Activated T-cell treated with anti-CD3 and anti-CD28 coated beads, Interleukin-2, amount 50 U/mL, for 72 hours (primary cell): ENCODE data around the gene PTPN2. TPM values are rescaled to one million over a fixed set of nuclear protein-coding genes. Genes with fewer than 3 reads are reported as not detected.

Experiments
- ATAC-seq, 2 donors: fragments of 150-1000 bp; cut with Tn5 transposase; replicated peaks in 1 of 2; 2 replicates each; pipeline ENCODE4 v1.10.0; 2021; ENCODE audit warnings: moderate library complexity in 2 of 2, mild to moderate bottlenecking in 1 of 2
- DNase-seq, 2 donors: peaks; one replicate each; pipeline ENCODE4 v3.0.0; 2021 to 2022; ENCODE audit warnings: mixed read lengths in 1 of 2
- H3K27ac Mint-ChIP-seq: one replicate; pipeline ENCODE4 v1.8.0; 2022; ENCODE audit warnings: mild to moderate bottlenecking, moderate library complexity, mixed read lengths
- H3K27me3 Mint-ChIP-seq: one replicate; pipeline ENCODE4 v1.8.0; 2022; ENCODE audit warnings: low read depth, mixed read lengths
- H3K36me3 Mint-ChIP-seq, 2 donors: one replicate each; pipeline ENCODE4 v1.8.0; 2022; ENCODE audit warnings: mixed read lengths in 2 of 2, mild to moderate bottlenecking in 1 of 2; ENCODE audit not compliant: insufficient read depth in 2 of 2
- H3K4me1 Mint-ChIP-seq: one replicate; pipeline ENCODE4 v1.8.0; 2022; ENCODE audit warnings: low read depth, mixed read lengths
- H3K4me3 Mint-ChIP-seq, 2 donors: one replicate each; pipeline ENCODE4 v1.8.0; 2022; ENCODE audit warnings: mild to moderate bottlenecking in 2 of 2, mixed read lengths in 2 of 2, moderate library complexity in 2 of 2
- H3K9me3 Mint-ChIP-seq, 2 donors: one replicate each; pipeline ENCODE4 v1.8.0; 2022; ENCODE audit warnings: mixed read lengths in 2 of 2
- total RNA-seq, 2 donors: library from RNA; stranded (reverse); gene quantifications; one replicate each; pipeline ENCODE4 v1.2.3, GENCODE V29; 2022

The PTPN2 gene
- total RNA-seq, 2 donors from 2014 or later, result 84.9 to 86.2 TPM

DNA sequence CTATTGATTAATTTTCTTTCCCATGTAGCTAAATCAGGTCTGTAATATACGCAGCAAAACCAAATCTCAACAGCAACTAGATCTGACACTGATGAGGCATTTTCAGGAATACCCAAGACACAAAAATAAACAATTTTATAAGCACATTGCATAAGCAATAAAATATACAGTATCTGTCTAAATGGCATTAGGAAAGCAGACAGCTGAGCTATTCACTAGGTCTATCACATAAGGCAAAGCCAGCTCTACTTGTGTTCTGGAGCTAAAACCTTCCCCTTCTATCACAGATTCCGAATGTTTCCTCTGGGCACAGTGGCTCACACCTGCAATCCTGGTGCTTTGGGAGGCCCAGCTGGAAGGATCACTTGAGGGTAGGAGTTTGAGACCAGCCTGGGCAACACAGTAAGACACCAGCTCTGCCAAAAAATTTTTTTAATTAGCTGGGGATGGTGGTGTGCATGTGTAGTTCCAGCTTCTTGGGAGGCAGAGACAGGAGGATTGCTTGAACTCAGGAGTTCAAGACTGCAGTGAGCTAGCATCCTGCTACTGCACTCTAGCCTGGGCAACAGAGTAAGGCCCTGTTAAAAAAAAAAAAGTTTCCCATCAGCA, 21.1 kb downstream of the PTPN2 start:
- DNase-seq (no peak), ATAC-seq (no peak)
- Mint-ChIP-seq H3K27me3 (no peaks in the 10 kb centered on the region), H3K27ac (peak overlapping the region; percentile 71), H3K4me3 (peak overlapping the region in 1 of 2 donors; percentile 35), H3K36me3 (peaks cover 0 to 2% of the 10 kb centered on the region in 2 donors), H3K9me3 (no peaks in the 10 kb centered on the region), H3K4me1 (peaks cover 62% of the 10 kb centered on the region)

- Mint-ChIP-seq H3K4me1 (peaks cover 63% of the 10 kb centered on the region), H3K27me3 (no peaks in the 10 kb centered on the region), H3K4me3 (peak overlapping the region in 1 of 2 donors; percentile 35), H3K36me3 (peaks cover under 1 to 2% of the 10 kb centered on the region in 2 donors), H3K9me3 (no peaks in the 10 kb centered on the region), H3K27ac (peak overlapping the region; percentile 71)
- no peak for DNase-seq
- no peak for ATAC-seq
Measured at GRCh38 chr18:12862467-12862866, 21.6 kb downstream of the PTPN2 start.

- H3K27ac Mint-ChIP-seq, result peak overlapping the region; percentile 78
- DNase-seq, result no peak
- peaks cover 2 to 5% of the 10 kb centered on the region in 2 donors for H3K36me3 Mint-ChIP-seq
- peaks cover 72% of the 10 kb centered on the region for H3K4me1 Mint-ChIP-seq
- H3K27me3 Mint-ChIP-seq, result no peaks in the 10 kb centered on the region
- no peak for ATAC-seq
- no peak overlapping the region for H3K4me3 Mint-ChIP-seq
- H3K9me3 Mint-ChIP-seq, result no peaks in the 10 kb centered on the region
Measured at GRCh38 chr18:12861637-12862036, 22.4 kb downstream of the PTPN2 start.

- H3K27ac Mint-ChIP-seq, result no peak overlapping the region
- no peak for DNase-seq
- H3K36me3 Mint-ChIP-seq, result peaks cover 5 to 15% of the 10 kb centered on the region in 2 donors
- no peaks in the 10 kb centered on the region for H3K9me3 Mint-ChIP-seq
- no peaks in the 10 kb centered on the region for H3K27me3 Mint-ChIP-seq
- no peak for ATAC-seq
- H3K4me1 Mint-ChIP-seq, result peaks cover 83% of the 10 kb centered on the region
- no peak overlapping the region for H3K4me3 Mint-ChIP-seq
Measured at GRCh38 chr18:12860530-12860929, 23.5 kb downstream of the PTPN2 start.

- no peaks in the 10 kb centered on the region for H3K27me3 Mint-ChIP-seq
- H3K4me1 Mint-ChIP-seq, result peaks cover 90% of the 10 kb centered on the region
- H3K4me3 Mint-ChIP-seq, result no peak overlapping the region
- DNase-seq (no peak), ATAC-seq (no peak)
- H3K36me3 Mint-ChIP-seq, result peaks cover 13 to 29% of the 10 kb centered on the region in 2 donors
- H3K9me3 Mint-ChIP-seq, result no peaks in the 10 kb centered on the region
- peak overlapping the region; percentile 17 for H3K27ac Mint-ChIP-seq
Measured at GRCh38 chr18:12858991-12859390, 25.0 kb downstream of the PTPN2 start.

- H3K27me3 Mint-ChIP-seq, result no peaks in the 10 kb centered on the region
- H3K4me1 Mint-ChIP-seq, result peaks cover 88% of the 10 kb centered on the region
- H3K27ac Mint-ChIP-seq, result peak overlapping the region; percentile 79
- ATAC-seq (peak; percentile 63 to 64), DNase-seq (no peak)
- H3K9me3 Mint-ChIP-seq, result no peaks in the 10 kb centered on the region
- H3K36me3 Mint-ChIP-seq, result peaks cover 13 to 33% of the 10 kb centered on the region in 2 donors
- H3K4me3 Mint-ChIP-seq, result peak overlapping the region; percentile 64 to 77
Measured at GRCh38 chr18:12857991-12858544, 26.0 kb downstream of the PTPN2 start.

GRCh38 chr18:12857215-12857905, 26.7 kb downstream of the PTPN2 start:
- Mint-ChIP-seq H3K4me3 (peak overlapping the region; percentile 64 to 77), H3K4me1 (peaks cover 86% of the 10 kb centered on the region), H3K27ac (peak overlapping the region; percentile 79), H3K9me3 (no peaks in the 10 kb centered on the region), H3K36me3 (peaks cover 16 to 33% of the 10 kb centered on the region in 2 donors), H3K27me3 (no peaks in the 10 kb centered on the region)
- ATAC-seq, result peak; percentile 75 to 83
- DNase-seq, result peak in 1 of 2 donors; percentile 56

DNA sequence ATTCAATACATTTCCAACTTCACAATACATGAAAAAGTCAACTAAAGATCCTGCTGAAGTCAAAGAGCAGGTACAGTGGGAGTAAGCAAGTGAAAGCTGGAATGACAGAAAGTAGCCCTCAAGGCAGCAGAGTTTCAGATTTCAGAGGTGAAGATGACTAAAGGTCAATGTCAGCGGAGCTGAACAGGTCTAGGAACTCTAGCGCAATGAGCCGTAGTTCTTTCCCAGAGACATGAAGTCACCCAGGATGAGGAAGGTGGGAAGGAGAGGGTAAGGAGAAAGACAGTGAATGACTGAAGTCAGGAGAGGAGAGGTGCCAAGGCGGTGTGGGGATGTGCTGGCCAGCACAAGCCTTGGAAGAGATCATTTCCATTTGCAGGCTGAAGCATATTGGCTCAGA, 28.1 kb downstream of the PTPN2 start:
- Mint-ChIP-seq H3K36me3 (peaks cover 16 to 33% of the 10 kb centered on the region in 2 donors), H3K27me3 (no peaks in the 10 kb centered on the region), H3K27ac (no peak overlapping the region), H3K4me3 (peak overlapping the region in 1 of 2 donors; percentile 52), H3K9me3 (no peaks in the 10 kb centered on the region), H3K4me1 (peaks cover 75% of the 10 kb centered on the region)
- ATAC-seq, result no peak
- no peak for DNase-seq

DNA sequence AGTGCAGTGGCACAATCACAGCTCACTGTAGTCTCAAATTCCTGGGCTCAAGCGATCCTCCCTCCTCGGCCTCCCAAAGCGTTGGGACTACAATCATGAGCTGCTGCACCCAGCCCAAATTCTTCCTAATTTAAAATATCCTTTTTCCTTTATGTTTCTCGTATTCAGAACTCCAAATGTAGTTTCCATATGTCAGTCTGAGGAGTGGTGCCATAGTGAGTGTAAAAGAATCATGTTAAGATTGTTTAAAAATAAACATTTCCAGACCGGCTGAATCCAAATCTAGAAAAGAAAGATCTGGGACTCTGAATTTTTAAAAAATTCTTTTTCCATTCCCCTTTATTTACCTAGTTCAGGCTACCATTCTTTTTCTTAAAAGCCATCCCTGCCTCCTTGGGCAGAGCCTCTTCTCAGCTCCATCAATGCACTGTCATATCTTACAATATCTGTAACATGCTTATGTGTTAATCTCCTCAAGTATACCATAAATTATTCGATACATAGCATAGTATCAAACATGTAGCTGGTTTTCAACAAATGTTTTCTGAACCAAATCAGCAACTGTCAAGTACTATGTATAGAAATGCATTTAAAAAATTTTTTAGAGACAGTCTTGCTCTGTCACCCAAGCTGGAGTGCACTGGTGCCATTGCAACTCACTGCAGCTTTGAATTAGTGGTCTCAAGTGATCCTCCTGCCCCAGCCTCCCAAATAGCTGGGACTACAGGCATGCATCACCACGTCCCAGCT, 31.3 kb downstream of the PTPN2 start:
- no peak for ATAC-seq
- no peaks in the 10 kb centered on the region for H3K9me3 Mint-ChIP-seq
- H3K27me3 Mint-ChIP-seq, result no peaks in the 10 kb centered on the region
- peaks cover 19 to 40% of the 10 kb centered on the region in 2 donors for H3K36me3 Mint-ChIP-seq
- no peak for DNase-seq
- peaks cover 70% of the 10 kb centered on the region for H3K4me1 Mint-ChIP-seq
- H3K4me3 Mint-ChIP-seq, result no peak overlapping the region
- no peak overlapping the region for H3K27ac Mint-ChIP-seq

DNA sequence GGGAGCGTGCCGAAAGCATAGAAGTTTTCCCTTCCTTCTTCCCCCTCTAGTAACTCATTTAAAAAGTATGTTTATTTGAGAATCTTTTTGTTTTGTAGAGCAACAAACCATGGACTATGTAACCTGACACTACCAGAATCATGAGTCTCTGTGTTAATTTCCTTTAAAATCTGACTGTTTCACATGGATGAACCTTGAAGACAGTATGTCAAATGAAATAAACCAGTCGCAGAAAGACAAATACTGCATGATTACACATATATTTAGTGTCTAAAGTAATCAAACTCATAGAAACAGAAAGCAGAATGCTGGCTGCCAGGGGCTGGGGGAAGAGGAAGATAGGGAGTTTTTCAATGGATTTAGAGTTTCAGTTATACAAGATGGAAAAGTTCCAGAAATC, 32.3 kb downstream of the PTPN2 start:
- no peak for ATAC-seq

GRCh38 chr18:12849548-12849947, 34.5 kb downstream of the PTPN2 start:
- H3K4me1 Mint-ChIP-seq, result peaks cover 63% of the 10 kb centered on the region
- no peak for DNase-seq
- H3K4me3 Mint-ChIP-seq, result no peak overlapping the region
- H3K27ac Mint-ChIP-seq, result peak overlapping the region; percentile 12
- no peak for ATAC-seq
- H3K9me3 Mint-ChIP-seq, result peaks cover 0 to 3% of the 10 kb centered on the region in 2 donors
- H3K27me3 Mint-ChIP-seq, result no peaks in the 10 kb centered on the region
- H3K36me3 Mint-ChIP-seq, result peaks cover 11 to 21% of the 10 kb centered on the region in 2 donors

More for the DNA sequence above, 32.3 kb downstream of the PTPN2 start:
- Mint-ChIP-seq H3K4me3 (no peak overlapping the region), H3K36me3 (peaks cover 19 to 37% of the 10 kb centered on the region in 2 donors), H3K27ac (peak overlapping the region; percentile 75), H3K9me3 (no peaks in the 10 kb centered on the region), H3K4me1 (peaks cover 63% of the 10 kb centered on the region), H3K27me3 (no peaks in the 10 kb centered on the region)
- no peak for DNase-seq

DNA sequence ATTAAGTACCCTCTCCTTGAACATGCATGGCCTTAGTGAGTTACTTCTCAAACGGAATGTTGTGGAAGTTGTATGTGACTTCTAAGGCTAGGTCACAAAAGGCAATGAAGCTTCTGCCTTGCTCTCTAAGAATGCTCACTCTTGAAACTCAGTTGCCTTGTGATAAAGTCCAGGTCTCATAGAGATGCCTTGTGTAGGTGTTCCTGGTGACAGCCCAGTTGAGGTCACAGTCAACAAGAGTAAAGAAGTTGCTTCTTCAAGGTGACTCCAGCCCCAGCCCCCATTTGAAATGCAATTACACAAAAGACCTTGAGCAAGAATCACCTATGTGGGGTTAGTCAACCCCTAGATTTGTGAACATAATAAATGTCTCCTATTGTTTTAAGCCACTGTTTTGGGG, 35.6 kb downstream of the PTPN2 start:
- no peak overlapping the region for H3K27ac Mint-ChIP-seq

DNA sequence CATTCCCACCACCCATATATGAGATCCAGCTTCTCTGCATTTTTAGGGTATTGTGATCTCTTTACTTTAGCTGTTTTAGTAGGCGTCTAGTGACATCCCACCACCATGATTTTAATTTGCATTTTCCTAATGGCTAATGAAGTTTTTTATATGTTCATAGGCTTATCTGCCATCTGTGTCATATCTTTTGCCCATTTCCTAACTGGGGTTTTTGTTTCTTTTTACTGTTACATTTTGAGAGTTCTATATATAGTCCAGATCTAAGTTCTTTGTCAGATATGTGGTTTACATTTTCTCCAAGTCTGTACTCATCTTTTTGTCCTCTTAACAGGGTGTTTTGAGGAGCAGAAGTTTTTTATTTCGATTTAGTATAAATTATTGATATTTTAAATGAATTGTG, 39.6 kb downstream of the PTPN2 start:
- peaks cover 88% of the 10 kb centered on the region for H3K4me1 Mint-ChIP-seq

More for the DNA sequence above, 35.6 kb downstream of the PTPN2 start:
- H3K4me1 Mint-ChIP-seq, result peaks cover 63% of the 10 kb centered on the region
- peaks cover 8 to 13% of the 10 kb centered on the region in 2 donors for H3K36me3 Mint-ChIP-seq
- ATAC-seq (no peak), DNase-seq (no peak)
- no peaks in the 10 kb centered on the region for H3K27me3 Mint-ChIP-seq
- no peak overlapping the region for H3K4me3 Mint-ChIP-seq
- H3K9me3 Mint-ChIP-seq, result peaks cover 0 to 3% of the 10 kb centered on the region in 2 donors

More for the DNA sequence above, 39.6 kb downstream of the PTPN2 start:
- Mint-ChIP-seq H3K27ac (peak overlapping the region; percentile 88), H3K4me3 (peak overlapping the region in 1 of 2 donors; percentile 61), H3K9me3 (peaks cover 0 to 3% of the 10 kb centered on the region in 2 donors), H3K27me3 (no peaks in the 10 kb centered on the region), H3K36me3 (peaks cover 6 to 16% of the 10 kb centered on the region in 2 donors)
- no peak for DNase-seq
- ATAC-seq, result no peak
